Measurements from ENCODE around the gene GLIS1.

Gene GLIS1

DNA sequence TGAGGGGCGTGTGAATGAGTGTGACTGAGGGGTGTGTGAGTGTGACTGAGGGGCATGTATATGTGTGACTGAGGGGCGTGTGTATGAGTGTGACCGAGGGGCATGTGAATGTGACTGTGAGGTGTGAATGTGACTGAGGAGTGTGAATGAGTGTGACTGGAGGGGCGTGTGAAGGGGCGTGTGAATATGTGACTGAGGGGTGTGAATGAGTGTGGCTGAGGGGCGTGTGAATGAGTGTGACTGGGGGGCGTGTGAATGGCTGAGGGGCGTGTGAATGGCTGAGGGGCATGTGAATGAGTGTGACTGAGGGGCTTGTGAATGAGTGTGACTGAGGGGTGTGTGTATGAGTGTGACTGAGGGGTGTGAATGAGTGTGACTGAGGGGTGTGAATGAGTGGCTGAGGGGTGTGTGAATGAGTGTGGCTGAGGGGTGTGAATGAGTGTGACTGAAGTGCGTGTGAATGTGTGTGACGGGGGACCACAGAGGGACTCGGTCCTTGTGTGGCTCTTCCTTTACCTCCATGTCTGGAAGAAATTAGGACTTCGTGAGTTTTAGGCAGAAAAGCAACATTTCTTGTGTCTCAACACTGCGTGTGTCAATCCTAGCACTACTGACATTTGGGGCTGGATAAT, 105.8 kb downstream of the GLIS1 start:
- no peak for DNase-seq

- DNase-seq: no peak
Measured at GRCh38 chr1:53631622-53632310, 107.2 kb downstream of the GLIS1 start.

DNA sequence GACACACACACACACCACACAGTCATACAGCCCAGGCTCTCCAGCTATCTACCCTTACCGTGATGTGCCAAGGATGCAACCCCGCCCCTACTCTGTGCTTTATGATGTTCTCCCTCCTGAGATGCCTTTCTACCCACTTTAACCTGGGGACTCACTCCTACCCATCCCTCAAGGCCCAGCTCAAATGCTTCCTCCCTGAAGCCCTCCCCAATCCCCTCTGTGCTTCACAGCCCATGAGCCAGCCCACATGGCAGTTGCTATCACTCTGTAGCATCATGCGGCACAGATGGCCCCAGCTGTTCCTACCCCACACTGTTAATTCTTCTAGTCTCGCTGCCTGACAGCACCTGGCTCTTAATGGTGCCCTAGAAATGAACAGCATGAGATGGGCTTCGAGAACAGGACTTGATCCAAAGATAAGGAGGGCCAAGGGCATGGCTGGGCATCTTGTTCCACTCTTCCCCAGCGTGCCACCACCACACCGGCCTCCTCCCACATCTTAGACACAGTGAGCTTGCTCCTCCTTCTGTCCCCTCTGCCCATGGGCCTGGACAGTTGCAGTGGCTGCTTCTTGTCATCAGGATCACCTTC, 109.8 kb downstream of the GLIS1 start:
- no peak for DNase-seq

- no peak for DNase-seq
Measured at GRCh38 chr1:53628286-53628955, 110.5 kb downstream of the GLIS1 start.

DNA sequence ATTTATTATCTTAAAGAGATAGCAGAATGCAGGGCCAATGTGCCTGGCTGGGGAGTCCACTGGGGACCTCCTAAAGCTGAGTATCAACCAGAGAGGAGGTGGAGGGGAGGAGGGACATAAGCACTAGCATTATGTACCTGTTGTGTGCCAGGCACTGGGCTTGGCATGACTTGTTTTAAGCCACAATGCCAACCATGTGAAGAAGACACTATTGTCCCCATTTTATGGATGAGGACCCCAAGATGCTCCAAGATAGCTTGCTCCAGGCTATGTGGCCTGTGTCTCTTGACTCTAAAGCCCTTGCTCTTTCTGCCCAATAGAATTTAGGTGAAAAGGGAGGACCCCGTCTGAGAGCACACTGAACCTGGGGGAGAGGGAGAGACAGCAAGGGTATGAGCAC, 111.3 kb downstream of the GLIS1 start:
- DNase-seq: no peak

DNA sequence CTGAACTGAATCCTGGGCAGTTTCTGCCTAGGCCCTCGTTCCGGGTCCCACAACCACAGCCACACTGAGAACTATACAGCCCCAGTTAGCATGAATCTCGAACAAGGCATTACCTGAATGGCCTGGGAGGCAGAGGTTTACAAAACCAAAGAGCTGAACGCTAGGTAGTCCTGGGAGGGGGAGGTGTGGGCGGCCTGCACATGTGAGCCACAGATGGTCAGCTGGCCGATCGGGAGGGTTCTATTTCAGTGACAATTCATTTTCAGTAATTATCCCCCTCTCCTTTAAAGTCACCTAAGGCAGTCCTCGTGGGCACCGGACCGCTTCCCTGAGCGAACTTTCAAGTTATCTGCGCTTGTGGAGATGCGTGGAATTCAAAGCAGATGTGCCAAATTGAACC, 111.9 kb downstream of the GLIS1 start:
- no peak for DNase-seq

DNA sequence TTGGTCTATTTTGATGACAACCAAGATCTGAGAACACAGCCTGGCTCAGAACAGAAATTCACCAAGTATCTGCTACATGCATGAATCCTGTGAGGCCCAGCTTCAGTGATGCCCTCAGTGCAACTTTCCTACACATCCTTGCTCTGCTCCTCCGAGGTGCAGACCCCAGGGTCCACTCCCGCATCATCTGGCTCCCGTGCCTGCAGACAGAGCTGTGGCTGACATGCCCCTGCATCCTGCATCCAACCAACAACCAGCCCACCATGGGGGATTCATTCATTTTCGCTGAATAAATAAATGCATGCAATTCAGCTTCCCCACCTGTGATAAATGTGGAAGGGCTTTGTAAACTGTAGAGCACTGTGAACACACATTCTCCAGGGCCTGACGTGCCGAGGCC, 112.3 kb downstream of the GLIS1 start:
- DNase-seq: no peak

- no peak for DNase-seq
Measured at GRCh38 chr1:53625766-53626520, 113.0 kb downstream of the GLIS1 start.

DNA sequence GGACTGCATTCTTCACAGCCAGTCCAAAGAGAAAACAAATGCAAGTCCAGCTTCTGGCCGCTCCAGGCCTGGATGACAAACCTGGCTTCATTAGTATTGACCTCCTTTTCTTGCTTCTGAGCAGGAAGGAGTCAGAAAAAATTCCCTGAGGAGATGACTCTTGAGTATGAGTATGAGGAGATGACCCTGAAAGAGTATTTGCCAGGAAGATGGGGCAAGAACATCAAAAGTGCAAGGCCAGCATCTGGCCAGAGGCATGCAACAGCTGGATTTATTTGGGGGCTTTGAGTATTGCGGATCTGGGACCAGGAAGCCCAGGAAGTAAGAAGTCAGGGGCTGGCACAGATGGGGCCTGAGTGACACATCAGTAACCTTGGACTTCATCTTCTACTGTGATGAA, 113.9 kb downstream of the GLIS1 start:
- no peak for DNase-seq

DNA sequence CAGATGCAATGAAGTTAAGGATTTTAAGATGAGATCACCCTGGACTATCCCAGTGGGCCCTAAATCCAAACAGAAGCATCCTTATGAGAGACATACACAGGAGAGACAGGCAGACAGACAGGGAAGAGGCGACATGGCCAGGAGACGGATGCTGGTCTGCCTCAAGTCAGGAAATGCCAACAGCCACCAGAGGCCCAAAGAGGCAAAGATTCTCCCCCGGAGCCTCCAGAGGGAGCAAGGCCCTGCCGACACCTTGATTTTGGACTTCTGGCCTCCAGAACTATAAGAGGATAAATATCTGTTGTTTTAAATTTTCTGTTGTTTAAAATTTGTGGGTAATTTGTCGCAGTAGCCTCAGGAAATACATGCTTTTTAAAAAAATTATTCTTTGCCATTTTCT, 116.4 kb downstream of the GLIS1 start:
- no peak for DNase-seq

DNA sequence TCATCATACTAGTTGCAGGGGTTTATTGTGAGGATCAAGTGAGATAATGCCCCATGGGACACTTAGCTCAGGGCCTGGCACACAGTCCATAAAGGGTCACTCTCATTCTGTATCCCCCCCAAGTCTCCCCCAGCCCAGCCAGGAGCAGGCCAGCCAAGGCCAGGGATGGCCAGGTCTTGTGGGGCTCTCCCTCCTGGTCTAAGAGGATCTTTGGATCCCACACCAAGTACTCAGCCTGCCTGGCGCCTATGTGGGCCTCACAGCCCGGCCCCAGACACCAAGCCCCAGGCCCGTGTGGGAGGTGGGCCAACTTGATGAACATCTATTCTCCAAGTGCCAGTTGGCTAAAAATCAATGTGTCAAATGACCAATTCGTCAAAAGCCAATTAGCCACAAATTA, 117.8 kb downstream of the GLIS1 start:
- DNase-seq: no peak

- no peak for DNase-seq
Measured at GRCh38 chr1:53620061-53620855, 118.7 kb downstream of the GLIS1 start.

DNA sequence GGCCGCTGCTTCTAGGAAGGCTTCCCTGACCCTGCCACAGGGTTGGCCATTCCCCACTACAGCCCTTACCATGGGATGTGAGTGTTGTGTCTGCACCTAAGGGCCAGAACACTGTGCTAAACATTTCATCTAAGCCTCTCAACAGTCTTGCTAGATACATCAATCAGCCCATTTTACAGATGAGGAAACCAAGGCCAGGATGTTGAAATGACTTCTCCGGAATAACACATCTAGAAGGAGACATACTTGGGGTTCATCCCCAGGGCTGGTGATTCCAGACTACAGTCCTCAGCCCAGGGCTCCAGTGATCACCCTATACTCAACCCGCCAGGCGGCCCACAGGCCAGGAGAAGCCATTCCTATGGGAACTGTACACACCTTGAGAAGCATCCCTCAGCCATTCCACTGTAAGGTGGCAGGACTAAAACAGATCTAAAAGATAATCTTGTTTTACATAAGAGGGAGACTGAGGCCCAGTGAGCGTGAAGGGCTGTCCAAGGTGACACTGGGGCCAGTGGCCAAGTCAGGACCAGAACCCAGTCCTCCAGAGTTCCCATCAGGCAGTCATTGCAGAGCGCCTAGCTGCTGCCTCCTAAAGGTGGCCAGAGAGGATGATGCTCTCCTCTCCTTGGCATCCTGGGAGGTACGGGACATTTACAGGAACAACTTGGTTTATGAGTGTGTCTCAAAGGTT, 119.5 kb downstream of the GLIS1 start:
- no peak for DNase-seq

DNA sequence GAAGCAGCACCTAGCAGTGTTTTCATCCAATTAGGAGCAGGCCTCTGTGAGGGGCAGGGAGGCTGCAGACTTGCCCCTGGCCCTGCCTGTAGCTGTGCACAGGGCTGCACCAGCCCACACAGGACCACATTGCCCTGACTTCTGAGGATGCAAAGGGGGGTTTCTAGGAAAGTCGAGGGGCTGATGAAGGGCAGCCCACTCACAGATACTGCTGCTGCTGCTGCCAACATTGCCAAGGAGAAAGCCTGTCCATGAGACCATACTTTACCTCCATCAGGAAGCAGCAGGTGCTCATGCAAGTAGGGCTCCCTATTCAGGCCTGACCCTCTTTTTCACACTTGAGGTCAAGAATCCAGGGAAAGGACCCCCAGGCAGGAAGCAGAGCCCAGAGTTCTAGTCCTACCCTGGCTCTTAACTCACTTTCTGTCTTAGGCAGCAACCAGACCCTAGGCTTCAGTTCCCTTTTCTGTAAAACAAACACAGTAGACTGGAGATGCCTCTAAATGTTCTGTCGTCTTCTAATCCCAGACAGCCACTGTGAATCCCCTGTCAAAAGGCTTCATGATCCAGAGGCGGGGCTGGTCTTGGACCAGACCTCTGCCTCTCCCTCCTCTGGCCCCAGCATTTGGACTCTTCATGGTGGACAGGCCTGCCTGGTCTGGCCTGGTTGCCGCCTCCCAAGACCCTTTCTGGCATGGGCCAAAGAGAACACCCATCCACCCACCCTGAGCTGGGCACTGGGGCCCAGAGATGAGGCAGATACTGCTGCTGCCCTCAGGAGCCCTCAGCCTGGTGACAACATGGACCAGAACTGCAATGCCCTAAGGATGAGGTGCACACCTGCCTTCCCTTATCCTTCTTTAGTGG, 120.2 kb downstream of the GLIS1 start:
- DNase-seq: no peak

GRCh38 chr1:53617851-53618499, 121.0 kb downstream of the GLIS1 start:
- no peak for DNase-seq

DNA sequence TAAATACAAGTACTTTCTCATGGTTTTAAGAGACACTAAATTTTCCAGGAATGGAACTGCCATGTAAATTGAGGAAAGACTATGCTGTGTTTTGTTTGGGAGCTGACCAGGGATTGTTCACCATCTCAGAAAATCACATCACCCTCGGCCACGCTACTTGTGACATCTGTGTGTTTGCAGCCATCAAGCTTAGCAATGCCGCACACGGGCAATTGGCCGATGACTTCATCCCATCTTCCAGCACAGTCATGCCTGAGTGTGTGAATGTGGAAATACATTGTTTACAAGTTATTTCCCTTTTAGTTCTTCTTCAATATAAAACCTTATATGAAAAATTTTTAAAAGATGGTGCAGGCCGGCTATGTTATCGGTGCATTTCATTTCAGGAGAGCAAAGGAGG, 121.6 kb downstream of the GLIS1 start:
- no peak for DNase-seq

- DNase-seq: no peak
Measured at GRCh38 chr1:53616927-53617326, 122.0 kb downstream of the GLIS1 start.

GRCh38 chr1:53616511-53616910, 122.5 kb downstream of the GLIS1 start:
- DNase-seq: no peak

GRCh38 chr1:53615101-53615500, 123.9 kb downstream of the GLIS1 start:
- DNase-seq: no peak
